ENCODE data around the gene VTN. TPM values are rescaled to one million over a fixed set of nuclear protein-coding genes. Genes with fewer than 3 reads are reported as not detected.

Gene VTN
- total and polyA plus RNA-seq, 2 donors (not counting 1 experiment from before 2014, with no cell fraction given), result 0.17 to 3.5 TPM

DNA sequence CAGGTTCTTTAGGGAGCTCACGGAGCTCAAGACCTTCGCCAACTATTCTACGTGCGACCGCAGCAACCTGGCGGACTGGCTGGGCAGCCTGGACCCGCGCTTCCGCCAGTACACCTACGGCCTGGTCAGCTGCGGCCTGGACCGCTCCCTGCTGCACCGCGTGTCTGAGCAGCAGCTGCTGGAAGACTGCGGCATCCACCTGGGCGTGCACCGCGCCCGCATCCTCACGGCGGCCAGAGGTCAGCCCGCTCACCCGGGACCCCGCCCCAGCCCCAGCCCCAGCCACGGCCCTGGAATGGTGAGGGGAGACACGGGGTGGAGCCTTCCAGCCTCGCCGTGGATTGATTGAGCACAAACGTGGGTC, 14.9 kb upstream of the VTN start:
- Histone ChIP-seq H2AFZ (ENCODE audit: low read length) (no peak overlapping the region), H3K9ac (ENCODE audit: insufficient read depth, low read length) (no peak overlapping the region), H3K9me3 (ENCODE audit: control insufficient read depth, insufficient read depth, low read depth, low read length) (no peaks in the 10 kb centered on the region), H3K4me2 (ENCODE audit: extremely low read depth, insufficient read depth, low read length) (no peak overlapping the region), H3K27ac (ENCODE audit: insufficient read depth, low read length) (no peak overlapping the region), H3K79me2 (ENCODE audit: control insufficient read depth, insufficient read depth, low read length) (no peaks in the 10 kb centered on the region), H3K27me3 (ENCODE audit: control insufficient read depth, insufficient read depth, low read length) (no peaks in the 10 kb centered on the region), H3K4me1 (ENCODE audit: control insufficient read depth, extremely low read depth, insufficient read depth, low read length) (no peaks in the 10 kb centered on the region), H3K36me3 (ENCODE audit: control insufficient read depth, insufficient read depth, low read length) (peaks cover 4% of the 10 kb centered on the region), H3K4me3 (replicated peaks in 1 of 4; ENCODE audit: control extremely low read depth in 1 of 4, insufficient read depth in 1 of 4, low read depth in 3 of 4, low read length in 4 of 4) (no peak overlapping the region), H4K20me1 (ENCODE audit: control insufficient read depth, extremely low read depth, insufficient read depth, low read length) (no peaks in the 10 kb centered on the region)
- no peak for DNase-seq (ENCODE audit: low read depth in 2 of 2)
- TF ChIP-seq, protein P1, sequence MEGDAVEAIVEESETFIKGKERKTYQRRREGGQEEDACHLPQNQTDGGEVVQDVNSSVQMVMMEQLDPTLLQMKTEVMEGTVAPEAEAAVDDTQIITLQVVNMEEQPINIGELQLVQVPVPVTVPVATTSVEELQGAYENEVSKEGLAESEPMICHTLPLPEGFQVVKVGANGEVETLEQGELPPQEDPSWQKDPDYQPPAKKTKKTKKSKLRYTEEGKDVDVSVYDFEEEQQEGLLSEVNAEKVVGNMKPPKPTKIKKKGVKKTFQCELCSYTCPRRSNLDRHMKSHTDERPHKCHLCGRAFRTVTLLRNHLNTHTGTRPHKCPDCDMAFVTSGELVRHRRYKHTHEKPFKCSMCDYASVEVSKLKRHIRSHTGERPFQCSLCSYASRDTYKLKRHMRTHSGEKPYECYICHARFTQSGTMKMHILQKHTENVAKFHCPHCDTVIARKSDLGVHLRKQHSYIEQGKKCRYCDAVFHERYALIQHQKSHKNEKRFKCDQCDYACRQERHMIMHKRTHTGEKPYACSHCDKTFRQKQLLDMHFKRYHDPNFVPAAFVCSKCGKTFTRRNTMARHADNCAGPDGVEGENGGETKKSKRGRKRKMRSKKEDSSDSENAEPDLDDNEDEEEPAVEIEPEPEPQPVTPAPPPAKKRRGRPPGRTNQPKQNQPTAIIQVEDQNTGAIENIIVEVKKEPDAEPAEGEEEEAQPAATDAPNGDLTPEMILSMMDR (conservative IDR thresholded peaks at IDR 0.05 in 1 of 2, IDR thresholded peaks at IDR 0.05 in 1 of 2; ENCODE audit: low read depth in 1 of 2, low read length in 2 of 2), result no peak
- no peak for TF ChIP-seq EZH2 (IDR thresholded peaks at IDR 0.05; ENCODE audit: low read length, missing control alignments)

DNA sequence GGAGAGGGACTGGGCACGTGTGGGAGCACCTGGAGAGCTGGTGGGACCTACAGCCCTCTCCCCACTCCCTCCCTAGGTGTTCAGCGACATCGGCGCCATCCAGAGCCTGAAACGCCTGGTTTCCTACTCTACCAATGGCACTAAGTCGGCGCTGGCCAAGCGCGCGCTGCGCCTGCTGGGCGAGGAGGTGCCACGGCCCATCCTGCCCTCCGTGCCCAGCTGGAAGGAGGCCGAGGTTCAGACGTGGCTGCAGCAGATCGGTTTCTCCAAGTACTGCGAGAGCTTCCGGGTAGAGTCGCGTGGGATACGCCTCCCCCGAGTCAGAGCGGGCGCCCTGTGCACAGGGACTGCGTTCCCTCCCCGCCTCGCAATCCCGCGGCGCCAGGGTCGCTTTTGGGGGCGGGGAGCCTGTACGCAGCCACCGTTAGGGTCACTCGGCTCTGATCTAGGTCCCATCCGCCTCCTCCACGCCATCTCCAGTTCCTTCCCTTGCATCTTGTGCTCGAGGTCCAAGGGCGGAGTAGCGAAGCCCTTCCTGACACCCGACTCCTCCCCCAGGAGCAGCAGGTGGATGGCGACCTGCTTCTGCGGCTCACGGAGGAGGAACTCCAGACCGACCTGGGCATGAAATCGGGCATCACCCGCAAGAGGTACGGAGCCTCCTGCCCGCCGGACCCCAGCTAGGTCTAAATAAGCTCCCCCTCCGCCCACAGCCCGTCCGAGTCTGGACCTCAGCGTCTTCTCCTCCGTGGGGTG, 14.4 kb upstream of the VTN start:
- Histone ChIP-seq H3K9me3 (ENCODE audit: control insufficient read depth, insufficient read depth, low read depth, low read length) (no peaks in the 10 kb centered on the region), H2AFZ (ENCODE audit: low read length) (no peak overlapping the region), H3K4me1 (ENCODE audit: control insufficient read depth, extremely low read depth, insufficient read depth, low read length) (no peaks in the 10 kb centered on the region), H3K9ac (ENCODE audit: insufficient read depth, low read length) (no peak overlapping the region), H3K27ac (ENCODE audit: insufficient read depth, low read length) (no peak overlapping the region), H3K27me3 (ENCODE audit: control insufficient read depth, insufficient read depth, low read length) (no peaks in the 10 kb centered on the region), H3K79me2 (ENCODE audit: control insufficient read depth, insufficient read depth, low read length) (no peaks in the 10 kb centered on the region), H3K4me3 (replicated peaks in 1 of 4; ENCODE audit: control extremely low read depth in 1 of 4, insufficient read depth in 1 of 4, low read depth in 3 of 4, low read length in 4 of 4) (no peak overlapping the region), H3K36me3 (ENCODE audit: control insufficient read depth, insufficient read depth, low read length) (peaks cover 2% of the 10 kb centered on the region), H4K20me1 (ENCODE audit: control insufficient read depth, extremely low read depth, insufficient read depth, low read length) (no peaks in the 10 kb centered on the region), H3K4me2 (ENCODE audit: extremely low read depth, insufficient read depth, low read length) (no peak overlapping the region)
- DNase-seq (ENCODE audit: low read depth in 2 of 2), result no peak
- no peak for TF ChIP-seq EZH2 (IDR thresholded peaks at IDR 0.05; ENCODE audit: low read length, missing control alignments)
- TF ChIP-seq, protein P1 (conservative IDR thresholded peaks at IDR 0.05 in 1 of 2, IDR thresholded peaks at IDR 0.05 in 1 of 2; ENCODE audit: low read depth in 1 of 2, low read length in 2 of 2), result no peak

DNA sequence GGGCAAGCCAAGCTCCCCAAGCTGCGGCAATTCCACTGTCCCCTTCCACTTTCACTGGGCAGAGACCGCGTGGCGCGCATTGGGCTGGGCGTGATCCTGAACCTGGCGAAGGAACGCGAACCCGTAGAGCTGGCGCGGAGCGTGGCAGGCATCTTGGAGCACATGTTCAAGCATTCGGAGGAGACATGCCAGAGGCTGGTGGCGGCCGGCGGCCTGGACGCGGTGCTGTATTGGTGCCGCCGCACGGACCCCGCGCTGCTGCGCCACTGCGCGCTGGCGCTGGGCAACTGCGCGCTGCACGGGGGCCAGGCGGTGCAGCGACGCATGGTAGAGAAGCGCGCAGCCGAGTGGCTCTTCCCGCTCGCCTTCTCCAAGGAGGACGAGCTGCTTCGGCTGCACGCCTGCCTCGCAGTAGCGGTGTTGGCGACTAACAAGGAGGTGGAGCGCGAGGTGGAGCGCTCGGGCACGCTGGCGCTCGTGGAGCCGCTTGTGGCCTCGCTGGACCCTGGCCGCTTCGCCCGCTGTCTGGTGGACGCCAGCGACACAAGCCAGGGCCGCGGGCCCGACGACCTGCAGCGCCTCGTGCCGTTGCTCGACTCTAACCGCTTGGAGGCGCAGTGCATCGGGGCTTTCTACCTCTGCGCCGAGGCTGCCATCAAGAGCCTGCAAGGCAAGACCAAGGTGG, 11.2 kb upstream of the VTN start:
- H2AFZ ChIP-seq (ENCODE audit: low read length), result no peak overlapping the region

More for the DNA sequence above, 11.2 kb upstream of the VTN start:
- Histone ChIP-seq H3K9ac (ENCODE audit: insufficient read depth, low read length) (no peak overlapping the region), H3K27ac (ENCODE audit: insufficient read depth, low read length) (no peak overlapping the region), H3K27me3 (ENCODE audit: control insufficient read depth, insufficient read depth, low read length) (no peaks in the 10 kb centered on the region), H3K9me3 (ENCODE audit: control insufficient read depth, insufficient read depth, low read depth, low read length) (no peaks in the 10 kb centered on the region), H3K36me3 (ENCODE audit: control insufficient read depth, insufficient read depth, low read length) (no peaks in the 10 kb centered on the region), H3K4me2 (ENCODE audit: extremely low read depth, insufficient read depth, low read length) (no peak overlapping the region), H3K4me3 (replicated peaks in 1 of 4; ENCODE audit: control extremely low read depth in 1 of 4, insufficient read depth in 1 of 4, low read depth in 3 of 4, low read length in 4 of 4) (no peak overlapping the region), H3K4me1 (ENCODE audit: control insufficient read depth, extremely low read depth, insufficient read depth, low read length) (no peaks in the 10 kb centered on the region), H3K79me2 (ENCODE audit: control insufficient read depth, insufficient read depth, low read length) (no peaks in the 10 kb centered on the region), H4K20me1 (ENCODE audit: control insufficient read depth, extremely low read depth, insufficient read depth, low read length) (no peaks in the 10 kb centered on the region)
- DNase-seq (ENCODE audit: low read depth in 2 of 2), result no peak
- TF ChIP-seq, protein P1 (conservative IDR thresholded peaks at IDR 0.05 in 1 of 2, IDR thresholded peaks at IDR 0.05 in 1 of 2; ENCODE audit: low read depth in 1 of 2, low read length in 2 of 2), result peak in 1 of 2 donors; percentile 35
- no peak for TF ChIP-seq EZH2 (IDR thresholded peaks at IDR 0.05; ENCODE audit: low read length, missing control alignments)

Measured in fibroblast of lung (primary cell).